Stimulated activated naive CD4-positive, alpha-beta T cell (primary cell): ENCODE measurements around the gene GEN1.

Source experiments
- DNase-seq, 6 experiments: peaks; one replicate each; lab custom pipeline; 2025; lab: John Stamatoyannopoulos, UW

Gene GEN1

DNA sequence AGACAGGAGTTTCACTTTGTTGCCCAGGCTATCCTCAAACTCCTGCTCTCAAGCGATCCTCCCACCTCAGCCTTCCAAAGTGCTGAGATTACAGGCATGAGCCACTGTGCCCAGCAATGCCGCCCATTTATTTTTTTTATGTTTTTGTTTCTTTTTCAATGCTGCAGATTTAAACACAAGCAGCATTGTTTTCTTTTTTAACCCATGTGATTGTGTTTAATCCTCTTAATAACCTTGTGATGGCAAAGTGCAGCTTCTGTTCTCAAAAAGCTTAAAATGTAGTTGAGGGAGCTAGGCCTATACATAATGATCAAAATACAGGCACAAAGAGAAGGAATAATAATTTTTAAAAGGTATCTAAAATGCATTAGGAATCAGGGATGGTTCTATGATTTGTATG is 73.8 kb downstream of the GEN1 start:
- DNase-seq: no peak

DNA sequence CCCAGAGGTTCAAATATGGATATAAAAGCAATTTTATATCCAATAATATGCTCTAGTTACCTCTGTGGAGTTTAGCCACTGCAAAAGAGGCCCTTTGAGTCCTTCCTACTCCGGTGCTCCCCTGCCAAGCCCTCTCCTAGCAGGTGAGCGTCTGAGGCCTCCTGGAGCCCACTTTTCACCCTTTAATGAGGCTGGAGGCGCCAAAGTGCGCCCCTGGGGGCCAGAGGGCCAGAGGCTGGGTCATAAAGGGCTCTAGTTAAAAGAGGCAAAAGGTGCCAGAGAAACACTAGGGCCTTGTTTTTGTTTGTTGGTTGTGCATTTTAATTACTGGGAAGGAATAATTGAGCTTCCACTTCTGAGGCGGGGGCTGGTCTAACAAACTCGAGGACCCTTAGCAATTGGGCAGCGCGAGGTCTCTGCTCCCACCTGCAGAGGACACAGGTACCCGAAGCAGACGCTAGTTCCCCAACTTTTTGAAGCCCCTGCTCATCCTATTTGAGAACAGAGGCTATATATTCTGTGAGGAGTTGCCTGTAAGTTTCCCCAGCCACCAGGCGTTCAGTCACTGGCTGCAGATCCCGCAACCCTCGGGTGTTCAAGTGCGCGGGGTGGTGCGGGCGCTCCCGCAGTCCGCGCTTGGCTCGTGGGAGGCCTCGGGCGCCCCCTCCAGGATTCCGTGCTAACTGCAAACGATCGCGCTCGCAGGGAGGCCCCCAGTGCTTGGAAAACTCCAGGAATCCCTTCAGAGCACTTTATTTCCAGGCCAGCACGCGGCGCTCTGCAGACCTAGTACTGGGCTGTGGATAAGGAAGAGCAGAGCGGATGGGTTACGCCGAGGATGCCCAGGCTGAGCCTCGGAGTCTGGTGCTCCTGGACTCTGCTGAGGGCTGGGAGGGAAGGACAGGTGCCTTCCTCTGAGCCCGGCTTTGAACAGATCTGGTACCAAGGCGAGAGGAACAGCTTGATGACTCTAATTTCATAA is 76.4 kb downstream of the GEN1 start:
- DNase-seq: no peak

DNA sequence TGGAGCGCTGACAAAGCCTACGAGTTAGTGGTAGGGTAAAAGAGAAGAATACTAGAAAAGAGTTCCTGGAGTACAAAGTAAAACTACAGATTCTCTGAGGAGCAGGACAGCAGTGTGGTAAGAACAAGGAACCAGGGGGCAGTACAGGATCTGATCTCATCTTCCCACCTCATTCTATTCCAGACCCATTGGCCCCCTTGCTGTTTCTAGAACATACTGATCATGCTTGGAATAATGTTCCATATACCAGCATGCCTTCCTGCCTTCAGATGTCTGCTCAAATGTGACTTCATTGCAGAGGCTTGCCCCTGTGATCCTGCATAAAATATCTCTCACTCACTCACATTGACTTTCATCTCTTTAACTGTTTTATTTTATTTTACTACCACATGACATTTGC is 81.6 kb downstream of the GEN1 start:
- no peak for DNase-seq
